DMS53 (cell line): ENCODE measurements around the gene TMCO4.

ENCODE experiments used
- DNase-seq: peaks from one replicate; lab custom pipeline; 2025; lab: John Stamatoyannopoulos, UW

The TMCO4 gene

DNA sequence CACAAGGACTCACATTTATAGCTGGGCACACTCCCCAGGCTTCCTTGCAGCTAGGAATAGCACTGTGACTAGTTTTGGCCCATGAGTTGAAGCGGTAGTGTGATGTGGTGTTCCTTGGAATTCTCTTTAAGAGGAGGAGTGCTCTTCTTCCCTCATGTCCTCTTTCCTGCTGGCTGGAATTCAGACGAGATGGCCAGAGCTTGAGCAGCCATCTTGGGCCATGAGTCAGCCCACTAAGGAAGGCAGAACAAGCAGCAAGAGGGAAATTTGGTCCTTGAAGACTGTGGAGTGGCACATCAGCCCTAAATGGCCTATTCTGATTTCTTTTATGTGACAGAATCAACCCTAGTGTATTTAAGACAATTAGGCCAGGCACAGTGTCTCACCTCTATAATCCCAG lies 115.0 kb downstream of the TMCO4 start:
- DNase-seq = no peak

DNA sequence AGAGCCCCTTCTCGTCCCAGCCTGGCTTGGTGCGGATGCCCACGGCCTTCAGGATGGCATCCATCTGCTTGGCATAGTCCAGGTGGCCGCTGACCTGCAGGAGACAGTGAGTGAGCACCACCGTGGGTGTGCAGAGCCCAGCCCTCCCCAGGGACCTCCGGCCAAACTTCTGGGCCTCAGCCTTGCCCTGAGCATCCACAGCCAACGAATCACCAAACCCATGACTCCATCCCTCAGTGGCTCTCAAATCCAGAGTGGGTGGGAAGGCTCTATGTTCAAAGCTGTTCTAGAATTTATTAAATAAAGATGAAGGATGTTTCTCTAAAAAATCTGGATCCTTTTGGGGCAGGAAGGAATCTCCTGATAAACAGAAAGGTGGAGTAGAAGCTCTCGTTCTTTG lies 116.4 kb downstream of the TMCO4 start:
- no peak for DNase-seq

DNA sequence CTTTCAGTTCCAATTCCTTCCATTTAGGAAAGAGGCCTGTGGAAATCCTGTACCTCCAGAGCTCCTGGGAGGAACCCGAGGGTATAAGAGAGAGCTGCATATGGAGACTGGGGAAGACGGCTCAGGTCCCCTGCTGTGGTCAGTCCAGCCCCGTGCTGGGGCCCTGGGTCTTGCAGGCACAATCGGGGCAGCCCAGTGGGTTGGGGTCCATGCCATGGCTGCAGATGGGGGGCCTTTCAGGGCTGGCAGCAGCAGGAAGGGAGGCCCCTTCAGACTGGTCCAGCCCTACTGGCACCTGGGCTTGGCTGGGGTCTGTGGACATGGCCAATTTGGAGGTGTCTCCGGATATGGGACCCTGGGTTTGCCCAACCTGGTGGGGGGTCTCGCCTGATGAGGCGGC lies 116.8 kb downstream of the TMCO4 start:
- DNase-seq = no peak

- DNase-seq = no peak
These were observed 117.5 kb downstream of the TMCO4 start for GRCh38 chr1:19682257-19682656.

DNA sequence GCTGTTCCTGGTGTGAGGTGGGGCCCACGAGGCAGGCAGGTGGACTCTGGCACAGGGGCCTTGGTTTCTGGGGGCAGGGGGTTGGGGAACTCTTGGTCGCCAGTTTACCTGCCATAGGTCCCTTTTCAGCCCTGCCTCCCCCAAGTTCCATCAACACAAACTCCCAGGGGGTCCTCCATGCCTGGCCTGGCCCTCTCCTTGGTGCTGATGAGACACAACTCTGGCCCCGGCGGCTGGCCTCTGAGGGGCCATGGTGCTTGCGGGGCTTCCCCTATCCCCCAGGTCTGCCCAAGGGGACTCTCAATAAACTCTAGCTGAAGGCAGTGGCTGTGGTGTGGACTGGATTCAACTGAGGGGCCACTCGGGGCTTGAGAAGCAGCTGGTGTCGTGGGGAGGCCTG lies 119.1 kb downstream of the TMCO4 start:
- no peak for DNase-seq

DNA sequence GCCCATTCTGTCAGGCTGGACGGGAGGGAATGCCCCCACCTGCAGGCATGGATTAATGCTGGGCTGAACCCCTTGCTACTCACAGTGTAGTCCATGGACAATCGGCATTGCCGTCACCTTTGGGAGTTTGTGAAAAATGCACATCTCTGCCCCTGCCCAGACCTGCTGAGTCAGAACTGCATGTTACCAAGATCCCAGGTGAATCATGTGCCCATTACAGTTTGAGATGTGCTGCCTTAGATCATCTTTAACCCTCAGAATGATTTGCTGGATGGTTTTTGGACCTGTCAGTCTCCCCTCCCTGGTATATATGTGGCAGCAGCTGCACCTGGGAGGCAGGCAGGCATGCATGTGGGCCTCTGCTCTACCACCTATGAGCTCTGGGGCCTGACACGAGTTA lies 120.0 kb downstream of the TMCO4 start:
- peak; percentile 16 for DNase-seq

DNA sequence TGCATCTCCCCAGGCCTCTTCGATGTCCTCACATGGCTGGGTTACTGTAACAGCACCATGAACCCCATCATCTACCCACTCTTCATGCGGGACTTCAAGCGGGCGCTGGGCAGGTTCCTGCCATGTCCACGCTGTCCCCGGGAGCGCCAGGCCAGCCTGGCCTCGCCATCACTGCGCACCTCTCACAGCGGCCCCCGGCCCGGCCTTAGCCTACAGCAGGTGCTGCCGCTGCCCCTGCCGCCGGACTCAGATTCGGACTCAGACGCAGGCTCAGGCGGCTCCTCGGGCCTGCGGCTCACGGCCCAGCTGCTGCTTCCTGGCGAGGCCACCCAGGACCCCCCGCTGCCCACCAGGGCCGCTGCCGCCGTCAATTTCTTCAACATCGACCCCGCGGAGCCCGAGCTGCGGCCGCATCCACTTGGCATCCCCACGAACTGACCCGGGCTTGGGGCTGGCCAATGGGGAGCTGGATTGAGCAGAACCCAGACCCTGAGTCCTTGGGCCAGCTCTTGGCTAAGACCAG lies 120.7 kb downstream of the TMCO4 start:
- no peak for DNase-seq

DNA sequence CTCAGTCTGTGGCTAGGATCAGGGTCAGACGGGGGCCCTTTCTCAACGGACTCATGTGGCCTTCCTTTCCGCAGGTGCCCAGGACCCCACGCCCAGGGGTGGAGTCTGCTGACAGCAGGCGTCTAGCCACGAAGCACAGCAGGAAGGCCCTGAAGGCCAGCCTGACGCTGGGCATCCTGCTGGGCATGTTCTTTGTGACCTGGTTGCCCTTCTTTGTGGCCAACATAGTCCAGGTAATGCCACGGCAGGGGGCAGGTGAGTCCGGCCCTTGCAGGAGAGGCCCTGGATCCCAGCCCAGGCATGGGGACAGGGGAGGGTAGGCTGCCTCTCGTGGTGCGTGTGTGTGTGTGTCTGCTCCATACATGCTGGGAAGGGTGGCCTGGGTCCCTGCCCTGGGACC lies 121.2 kb downstream of the TMCO4 start:
- DNase-seq = no peak

GRCh38 chr1:19676438-19676922 lies 123.2 kb downstream of the TMCO4 start:
- peak; percentile 27 for DNase-seq

DNA sequence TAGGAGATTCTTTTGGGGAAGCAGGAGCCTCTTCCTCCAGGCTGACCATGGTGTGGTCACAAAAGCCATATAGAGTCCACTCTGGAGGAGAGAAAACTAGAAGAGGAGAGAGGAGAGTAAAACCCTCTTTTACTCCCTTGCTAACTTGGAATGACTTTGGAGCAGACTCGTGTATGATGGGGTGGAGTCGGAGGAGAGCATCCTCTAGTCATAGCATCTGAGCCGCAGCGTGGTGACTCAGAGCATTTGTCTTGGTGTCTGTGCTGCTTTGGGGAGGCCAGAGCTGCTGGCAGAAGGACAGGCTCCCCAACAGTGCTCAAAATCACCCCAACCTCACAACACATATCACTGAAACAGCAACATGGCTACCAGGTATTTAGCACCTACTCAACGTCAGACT lies 123.9 kb downstream of the TMCO4 start:
- no peak for DNase-seq

- DNase-seq = no peak
These were observed 127.5 kb downstream of the TMCO4 start for GRCh38 chr1:19672237-19672636.

- no peak for DNase-seq
These were observed 128.9 kb downstream of the TMCO4 start for GRCh38 chr1:19670787-19671186.

- no peak for DNase-seq
These were observed 130.8 kb downstream of the TMCO4 start for GRCh38 chr1:19668888-19669287.

- peak; percentile 62 for DNase-seq
These were observed 133.9 kb downstream of the TMCO4 start for GRCh38 chr1:19665496-19666465.

DNA sequence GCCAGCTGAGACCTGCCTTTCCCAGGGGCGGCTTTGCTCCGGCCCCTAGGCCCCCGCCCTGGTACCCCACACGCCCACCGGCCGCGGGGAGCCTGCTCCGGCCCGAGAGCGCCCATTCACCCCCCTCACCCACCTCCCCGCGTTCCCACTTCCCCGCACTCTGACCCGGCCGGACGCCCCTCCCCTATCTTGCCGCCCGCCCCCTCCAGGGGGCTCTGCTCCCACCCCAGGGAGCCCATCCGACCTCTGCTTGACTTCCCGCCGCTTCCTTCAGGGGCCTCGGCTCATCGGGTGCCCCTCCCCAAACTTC lies 134.6 kb downstream of the TMCO4 start:
- no peak for DNase-seq

- DNase-seq = peak; percentile 55
These were observed 135.1 kb downstream of the TMCO4 start, which contains the start of gene HTR6 for GRCh38 chr1:19664453-19665185. Gene HTR6, plus strand, starts transcription at chr1:19664875. Its CDS starts 879 bp downstream, at chr1:19665754.

DNA sequence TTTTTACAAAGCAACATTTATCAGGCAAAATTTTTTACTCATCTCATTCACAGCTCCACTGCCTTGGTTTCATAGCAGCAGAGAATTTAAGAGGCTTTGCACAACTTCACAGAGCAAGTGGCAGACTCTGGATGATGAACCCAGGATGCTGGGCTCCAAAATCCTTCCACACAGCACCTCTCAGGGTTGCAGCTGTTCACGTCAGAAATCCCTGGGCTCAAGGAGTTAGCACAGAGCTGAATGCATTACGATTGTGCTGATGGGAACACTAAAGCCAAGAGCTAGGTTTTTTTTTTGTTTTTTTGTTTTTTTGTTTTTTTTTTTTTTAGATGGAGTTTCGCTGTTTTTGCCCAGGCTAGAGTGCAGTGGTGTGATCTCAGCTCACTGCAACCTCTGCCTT lies 137.4 kb downstream of the TMCO4 start:
- peak; percentile 26 for DNase-seq

- DNase-seq = peak; percentile 71
These were observed 137.9 kb downstream of the TMCO4 start for GRCh38 chr1:19661721-19662228.

DNA sequence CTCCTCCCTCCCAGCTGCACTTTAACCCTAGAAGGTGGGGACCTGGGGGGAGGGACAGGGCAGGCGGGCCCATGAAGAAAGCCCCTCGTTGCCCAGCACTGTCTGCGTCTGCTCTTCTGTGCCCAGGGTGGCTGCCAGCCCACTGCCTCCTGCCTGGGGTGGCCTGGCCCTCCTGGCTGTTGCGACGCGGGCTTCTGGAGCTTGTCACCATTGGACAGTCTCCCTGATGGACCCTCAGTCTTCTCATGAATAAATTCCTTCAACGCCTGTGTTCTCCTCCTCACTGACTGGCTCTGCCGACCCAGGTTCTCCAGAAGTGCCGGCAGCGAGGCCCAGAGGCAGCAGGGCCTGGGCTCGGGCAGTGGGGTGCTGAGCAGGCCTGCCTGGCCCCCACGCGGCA lies 141.5 kb downstream of the TMCO4 start:
- no peak for DNase-seq

DNA sequence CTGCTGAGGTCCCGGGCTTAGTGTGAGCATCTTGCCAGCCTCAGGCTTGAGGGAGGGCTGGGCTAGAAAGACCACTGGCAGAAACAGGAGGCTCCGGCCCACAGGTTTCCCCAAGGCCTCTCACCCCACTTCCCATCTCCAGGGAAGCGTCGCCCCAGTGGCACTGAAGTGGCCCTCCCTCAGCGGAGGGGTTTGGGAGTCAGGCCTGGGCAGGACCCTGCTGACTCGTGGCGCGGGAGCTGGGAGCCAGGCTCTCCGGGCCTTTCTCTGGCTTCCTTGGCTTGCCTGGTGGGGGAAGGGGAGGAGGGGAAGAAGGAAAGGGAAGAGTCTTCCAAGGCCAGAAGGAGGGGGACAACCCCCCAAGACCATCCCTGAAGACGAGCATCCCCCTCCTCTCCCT lies 142.2 kb downstream of the TMCO4 start:
- no peak for DNase-seq

DNA sequence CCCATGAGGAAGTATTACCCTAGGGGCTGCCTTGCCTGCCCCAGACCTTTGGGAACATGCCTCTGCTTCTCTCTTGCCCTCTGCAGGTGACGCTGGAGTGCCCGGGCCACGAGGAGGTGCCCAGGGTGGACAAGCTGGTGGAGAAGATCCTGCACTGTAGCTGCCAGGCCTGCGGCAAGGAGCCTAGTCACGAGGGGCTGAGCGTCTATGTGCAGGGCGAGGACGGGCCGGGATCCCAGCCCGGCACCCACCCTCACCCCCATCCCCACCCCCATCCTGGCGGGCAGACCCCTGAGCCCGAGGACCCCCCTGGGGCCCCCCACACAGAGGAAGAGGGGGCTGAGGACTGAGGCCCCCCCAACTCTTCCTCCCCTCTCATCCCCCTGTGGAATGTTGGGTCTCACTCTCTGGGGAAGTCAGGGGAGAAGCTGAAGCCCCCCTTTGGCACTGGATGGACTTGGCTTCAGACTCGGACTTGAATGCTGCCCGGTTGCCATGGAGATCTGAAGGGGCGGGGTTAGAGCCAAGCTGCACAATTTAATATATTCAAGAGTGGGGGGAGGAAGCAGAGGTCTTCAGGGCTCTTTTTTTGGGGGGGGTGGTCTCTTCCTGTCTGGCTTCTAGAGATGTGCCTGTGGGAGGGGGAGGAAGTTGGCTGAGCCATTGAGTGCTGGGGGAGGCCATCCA lies 142.8 kb downstream of the TMCO4 start:
- peak; percentile 41 for DNase-seq
